K562 (cell line): ENCODE results near the gene TLE3. TPM values are rescaled to one million over a fixed set of nuclear protein-coding genes. Genes with fewer than 3 reads are reported as not detected.

ENCODE experiments used
- HINFP ChIP-seq: fragments of 450-650 bp; conservative IDR thresholded peaks from 2 replicates; pipeline ENCODE4 v1.6.1; 2016; ENCODE audit warnings: missing genetic modification characterization, low read depth, mild to moderate bottlenecking, control low read depth, missing compliant biosample characterization
- NR0B1 ChIP-seq: fragments of 450-650 bp; IDR thresholded peaks from one replicate; pipeline ENCODE4 v1.6.1; 2018; ENCODE audit warnings: mild to moderate bottlenecking, moderate library complexity; ENCODE audit not compliant: partially characterized antibody
- NR2C1 ChIP-seq, 2 experiments: fragments of 450-650 bp; IDR thresholded peaks; 2 replicates each; pipeline ENCODE4 v1.6.1; 2017; ENCODE audit warnings: mild to moderate bottlenecking in 2 of 2, antibody characterized with exemption in 1 of 2, inconsistent platforms in 1 of 2, missing compliant biosample characterization in 1 of 2, missing genetic modification characterization in 1 of 2
- RAD51 ChIP-seq: fragments of 450-650 bp; IDR thresholded peaks from 2 replicates; pipeline ENCODE4 v1.7.1; 2016; ENCODE audit warnings: low read depth, mild to moderate bottlenecking, borderline replicate concordance
- ZFP30 ChIP-seq: fragments of 250-450 bp; sonication (Bioruptor Pico); IDR thresholded peaks from 2 replicates; pipeline ENCODE4 v1.8.0; 2022; ENCODE audit warnings: moderate library complexity, mild to moderate bottlenecking, inconsistent platforms, borderline replicate concordance
- ZNF146 ChIP-seq: IDR thresholded peaks from one replicate; pipeline ENCODE4 v1.6.1; 2018; ENCODE audit warnings: missing compliant biosample characterization; ENCODE audit not compliant: unreplicated experiment
- polyA plus RNA-seq, 8 experiments: library from polyadenylated mRNA; depleted of rRNA in 4 of 8; stranded (reverse) in 5 of 8; unstranded in 3 of 8; fragments of >200 nt; fragmentation: Nextera tagmentation in 2 of 8; fragmentation: Illumina TruSeq in 1 of 8; extraction: Ambion mirVana in 2 of 8; extraction: Trizol in 1 of 8; gene quantifications; 2 replicates each; pipeline versions ENCODE4 v1.2.1 to v1.2.3, GENCODE V29; 2011 to 2014; ENCODE audit warnings: inconsistent platforms in 1 of 8, missing spikeins in 1 of 8
- total RNA-seq, 7 experiments: library from RNA; depleted of rRNA in 6 of 7; stranded (reverse); fragments of >200 nt in 6 of 7; fragmentation: Illumina TruSeq in 2 of 7; extraction: Trizol in 2 of 7; gene quantifications; 2 replicates each; pipeline versions ENCODE4 v1.2.1 to v1.2.3, GENCODE V29; 2011 to 2021; ENCODE audit warnings: low replicate concordance in 1 of 7
- TF ChIP-seq, protein P1 (sequence below), 2 experiments: fragments of 450-650 bp; IDR thresholded peaks; 2 replicates each; pipeline ENCODE4 v1.6.1; 2016; ENCODE audit warnings: mild to moderate bottlenecking in 2 of 2, borderline replicate concordance in 1 of 2, low read depth in 1 of 2, moderate library complexity in 1 of 2

TLE3 gene
- total and polyA plus RNA-seq, 9 of the 15 experiments (the other 6 are each of a cell fraction or from before 2014, with no cell fraction given), result 1.5 to 84.2 (median 14.1) TPM

DNA sequence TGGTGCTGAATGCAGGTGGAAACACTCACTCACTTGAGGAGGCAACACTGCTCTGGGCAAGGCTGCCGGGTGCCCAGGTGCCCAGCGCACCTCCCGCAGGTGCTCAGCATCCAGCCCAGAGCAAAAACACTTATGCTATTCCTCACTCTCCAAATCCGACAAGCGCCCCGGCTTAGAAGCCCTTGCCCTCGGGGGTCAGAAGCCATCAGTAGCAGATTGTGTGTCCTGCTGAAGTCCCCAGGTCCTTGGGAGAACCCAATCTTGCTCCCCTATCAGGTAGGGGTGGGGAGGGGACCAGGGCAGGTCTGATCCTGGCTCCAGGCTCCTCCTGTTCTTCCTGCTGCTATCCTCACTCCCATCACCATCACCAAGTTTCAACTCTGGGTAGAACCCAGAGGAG lies 46.7 kb downstream of the TLE3 start (continued):
- TF ChIP-seq, protein P1, sequence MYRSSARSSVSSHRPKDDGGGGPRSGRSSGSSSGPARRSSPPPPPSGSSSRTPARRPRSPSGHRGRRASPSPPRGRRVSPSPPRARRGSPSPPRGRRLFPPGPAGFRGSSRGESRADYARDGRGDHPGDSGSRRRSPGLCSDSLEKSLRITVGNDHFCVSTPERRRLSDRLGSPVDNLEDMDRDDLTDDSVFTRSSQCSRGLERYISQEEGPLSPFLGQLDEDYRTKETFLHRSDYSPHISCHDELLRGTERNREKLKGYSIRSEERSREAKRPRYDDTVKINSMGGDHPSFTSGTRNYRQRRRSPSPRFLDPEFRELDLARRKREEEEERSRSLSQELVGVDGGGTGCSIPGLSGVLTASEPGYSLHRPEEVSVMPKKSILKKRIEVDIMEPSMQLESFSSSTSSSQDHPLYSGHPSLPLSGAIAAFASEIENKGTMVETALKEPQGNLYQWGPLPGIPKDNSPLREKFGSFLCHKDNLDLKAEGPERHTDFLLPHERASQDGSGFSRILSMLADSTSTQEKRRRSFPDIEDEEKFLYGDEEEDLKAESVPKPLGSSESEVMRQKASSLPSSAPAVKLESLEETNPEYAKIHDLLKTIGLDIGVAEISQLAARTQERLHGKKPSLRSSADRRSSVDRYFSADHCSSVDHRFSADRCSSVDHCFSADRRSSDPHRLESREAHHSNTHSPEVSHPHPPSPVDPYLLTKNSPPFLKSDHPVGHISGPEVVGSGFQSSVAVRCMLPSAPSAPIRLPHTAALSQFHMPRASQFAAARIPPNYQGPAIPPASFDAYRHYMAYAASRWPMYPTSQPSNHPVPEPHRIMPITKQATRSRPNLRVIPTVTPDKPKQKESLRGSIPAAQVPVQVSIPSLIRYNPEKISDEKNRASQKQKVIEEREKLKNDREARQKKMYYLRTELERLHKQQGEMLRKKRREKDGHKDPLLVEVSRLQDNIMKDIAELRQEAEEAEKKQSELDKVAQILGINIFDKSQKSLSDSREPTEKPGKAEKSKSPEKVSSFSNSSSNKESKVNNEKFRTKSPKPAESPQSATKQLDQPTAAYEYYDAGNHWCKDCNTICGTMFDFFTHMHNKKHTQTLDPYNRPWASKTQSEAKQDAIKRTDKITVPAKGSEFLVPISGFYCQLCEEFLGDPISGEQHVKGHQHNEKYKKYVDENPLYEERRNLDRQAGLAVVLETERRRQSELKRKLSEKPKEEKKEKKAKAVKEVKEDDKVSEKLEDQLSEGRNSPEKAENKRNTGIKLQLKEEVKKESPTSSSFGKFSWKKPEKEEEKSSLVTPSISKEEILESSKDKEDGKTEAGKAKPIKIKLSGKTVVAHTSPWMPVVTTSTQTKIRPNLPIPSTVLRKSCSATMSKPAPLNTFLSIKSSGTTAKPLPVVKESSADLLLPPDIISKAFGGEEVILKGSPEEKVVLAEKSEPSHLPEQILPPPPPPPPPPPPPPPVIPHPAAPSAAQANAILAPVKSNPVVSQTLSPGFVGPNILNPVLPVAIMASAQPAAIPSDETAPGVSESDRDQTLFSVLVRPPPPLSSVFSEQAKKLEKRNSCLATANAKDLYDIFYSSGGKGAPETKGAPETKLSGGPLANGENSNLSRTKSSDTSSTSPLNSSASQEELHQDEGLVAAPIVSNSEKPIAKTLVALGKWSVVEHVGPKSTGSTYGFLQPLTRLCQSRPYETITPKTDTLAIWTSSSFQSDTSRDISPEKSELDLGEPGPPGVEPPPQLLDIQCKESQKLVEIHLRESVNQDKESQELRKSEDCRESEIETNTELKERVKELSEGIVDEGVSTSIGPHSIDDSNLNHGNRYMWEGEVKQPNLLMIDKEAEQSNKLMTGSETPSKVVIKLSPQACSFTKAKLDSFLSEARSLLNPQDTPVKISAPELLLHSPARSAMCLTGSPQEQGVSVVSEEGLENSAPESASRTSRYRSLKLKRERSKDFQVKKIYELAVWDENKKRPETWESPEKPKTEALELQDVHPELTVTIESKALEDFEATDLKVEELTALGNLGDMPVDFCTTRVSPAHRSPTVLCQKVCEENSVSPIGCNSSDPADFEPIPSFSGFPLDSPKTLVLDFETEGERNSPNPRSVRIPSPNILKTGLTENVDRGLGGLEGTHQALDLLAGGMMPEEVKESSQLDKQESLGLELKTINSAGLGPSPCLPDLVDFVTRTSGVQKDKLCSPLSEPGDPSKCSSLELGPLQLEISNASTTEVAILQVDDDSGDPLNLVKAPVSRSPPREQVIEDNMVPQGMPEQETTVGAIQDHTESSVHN (IDR thresholded peaks at IDR 0.05; ENCODE audit: borderline replicate concordance in 1 of 2, low read depth in 1 of 2), result no peak
- TF ChIP-seq RAD51, result no peak
- no peak for TF ChIP-seq NR0B1
- no peak for TF ChIP-seq ZFP30 (CRISPR knock-in tag)
- TF ChIP-seq ZNF146, result no peak
- TF ChIP-seq HINFP (tag), result no peak
- TF ChIP-seq NR2C1 (IDR thresholded peaks at IDR 0.05), result no peak
- no peak for TF ChIP-seq NR2C1 (tag; IDR thresholded peaks at IDR 0.05)
